ENCODE results near the gene TCEAL3.
"Not testable (repeated sequence)": the region's sequence is repeated elsewhere in the genome, so short reads cannot be mapped to it uniquely, and the experiment has no call there.

Gene TCEAL3

DNA sequence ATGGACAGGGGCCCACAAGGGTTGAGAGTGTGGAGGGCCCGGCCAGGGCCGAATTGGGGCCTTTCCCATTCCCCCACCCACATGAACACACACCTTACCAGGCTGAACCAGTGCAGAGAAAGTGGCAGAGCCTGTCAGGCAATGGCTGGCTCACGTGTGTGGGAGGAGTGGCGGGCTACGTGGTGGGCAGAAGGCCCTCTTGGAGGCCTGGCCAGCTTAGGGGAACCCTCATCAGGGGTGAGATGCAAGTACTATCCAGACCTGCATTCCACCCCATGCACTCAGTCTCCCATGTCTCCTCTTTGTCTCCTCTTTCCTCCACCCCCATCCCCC is 21.5 kb upstream of the TCEAL3 start:
- TF ChIP-seq, protein P1, sequence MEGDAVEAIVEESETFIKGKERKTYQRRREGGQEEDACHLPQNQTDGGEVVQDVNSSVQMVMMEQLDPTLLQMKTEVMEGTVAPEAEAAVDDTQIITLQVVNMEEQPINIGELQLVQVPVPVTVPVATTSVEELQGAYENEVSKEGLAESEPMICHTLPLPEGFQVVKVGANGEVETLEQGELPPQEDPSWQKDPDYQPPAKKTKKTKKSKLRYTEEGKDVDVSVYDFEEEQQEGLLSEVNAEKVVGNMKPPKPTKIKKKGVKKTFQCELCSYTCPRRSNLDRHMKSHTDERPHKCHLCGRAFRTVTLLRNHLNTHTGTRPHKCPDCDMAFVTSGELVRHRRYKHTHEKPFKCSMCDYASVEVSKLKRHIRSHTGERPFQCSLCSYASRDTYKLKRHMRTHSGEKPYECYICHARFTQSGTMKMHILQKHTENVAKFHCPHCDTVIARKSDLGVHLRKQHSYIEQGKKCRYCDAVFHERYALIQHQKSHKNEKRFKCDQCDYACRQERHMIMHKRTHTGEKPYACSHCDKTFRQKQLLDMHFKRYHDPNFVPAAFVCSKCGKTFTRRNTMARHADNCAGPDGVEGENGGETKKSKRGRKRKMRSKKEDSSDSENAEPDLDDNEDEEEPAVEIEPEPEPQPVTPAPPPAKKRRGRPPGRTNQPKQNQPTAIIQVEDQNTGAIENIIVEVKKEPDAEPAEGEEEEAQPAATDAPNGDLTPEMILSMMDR (IDR thresholded peaks at IDR 0.05; ENCODE audit: low read depth, low read length), result no peak
- TF ChIP-seq MYC (IDR thresholded peaks at IDR 0.05; ENCODE audit: low read depth, low read length), result no peak
- TF ChIP-seq POLR2A (IDR thresholded peaks at IDR 0.05; ENCODE audit: extremely low read depth, insufficient read length), result no peak
- TF ChIP-seq, protein P2, sequence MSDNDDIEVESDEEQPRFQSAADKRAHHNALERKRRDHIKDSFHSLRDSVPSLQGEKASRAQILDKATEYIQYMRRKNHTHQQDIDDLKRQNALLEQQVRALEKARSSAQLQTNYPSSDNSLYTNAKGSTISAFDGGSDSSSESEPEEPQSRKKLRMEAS (IDR thresholded peaks at IDR 0.05; ENCODE audit: low read depth, low read length), result no peak
- DNase-seq (ENCODE audit: low read depth), result no peak
- H3K4me3 ChIP-seq (ENCODE audit: low read depth, low read length), result no peak overlapping the region

DNA sequence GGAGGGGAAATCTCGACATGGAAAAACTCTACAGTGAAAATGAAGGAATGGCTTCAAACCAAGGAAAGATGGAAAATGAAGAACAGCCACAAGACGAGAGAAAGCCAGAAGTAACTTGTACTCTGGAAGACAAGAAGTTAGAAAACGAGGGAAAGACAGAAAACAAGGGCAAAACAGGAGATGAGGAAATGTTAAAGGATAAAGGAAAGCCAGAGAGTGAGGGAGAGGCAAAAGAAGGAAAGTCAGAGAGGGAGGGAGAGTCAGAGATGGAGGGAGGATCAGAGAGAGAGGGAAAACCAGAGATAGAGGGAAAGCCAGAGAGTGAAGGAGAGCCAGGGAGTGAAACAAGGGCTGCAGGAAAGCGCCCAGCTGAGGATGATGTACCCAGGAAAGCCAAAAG is 21.1 kb upstream of the TCEAL3 start:
- DNase-seq (ENCODE audit: low read depth), result no peak
- H3K4me3 ChIP-seq (ENCODE audit: low read depth, low read length), result no peak overlapping the region
- TF ChIP-seq POLR2A (IDR thresholded peaks at IDR 0.05; ENCODE audit: extremely low read depth, insufficient read length) (no peak), MYC (IDR thresholded peaks at IDR 0.05; ENCODE audit: low read depth, low read length) (no peak)
- TF ChIP-seq, protein P2 (IDR thresholded peaks at IDR 0.05; ENCODE audit: low read depth, low read length), result no peak
- TF ChIP-seq, protein P1 (IDR thresholded peaks at IDR 0.05; ENCODE audit: low read depth, low read length), result no peak

DNA sequence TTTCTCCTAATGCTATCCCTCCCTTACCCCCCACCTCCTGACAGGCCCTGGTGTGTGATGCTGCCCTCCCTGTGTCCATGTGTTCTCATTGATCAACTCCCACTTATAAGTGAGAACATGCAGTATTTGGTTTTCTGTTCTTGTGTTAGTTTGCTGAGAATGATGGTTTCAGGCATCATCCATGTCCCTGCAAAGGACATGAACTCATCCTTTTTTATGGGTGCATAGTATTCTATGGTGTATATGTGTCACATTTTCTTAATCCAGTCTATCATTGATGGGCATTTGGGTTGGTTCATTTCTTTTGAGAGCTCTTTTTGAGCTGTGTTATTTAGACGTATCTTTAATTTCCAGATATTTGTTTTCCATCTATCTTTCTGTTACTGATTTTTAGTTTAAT is 15.5 kb upstream of the TCEAL3 start:
- H3K4me3 ChIP-seq (ENCODE audit: low read depth, low read length), result not testable (repeated sequence)

DNA sequence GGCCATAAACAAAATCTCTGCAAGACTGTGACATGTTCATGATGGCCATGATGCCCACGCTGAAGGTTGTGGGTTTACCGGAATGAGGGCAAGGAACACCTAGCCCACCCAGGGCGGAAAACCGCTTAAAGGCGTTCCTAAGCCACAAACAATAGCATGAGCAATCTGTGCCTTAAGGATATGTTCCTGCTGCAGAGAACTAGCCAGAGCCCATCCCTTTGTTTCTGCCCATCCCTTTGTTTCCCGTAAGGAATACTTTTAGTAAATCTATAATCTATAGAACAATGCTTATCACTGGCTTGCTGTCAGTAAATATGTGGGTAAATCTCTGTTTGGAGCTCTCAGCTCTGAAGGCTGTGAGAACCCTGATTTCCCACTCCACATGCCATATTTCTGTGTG is 12.6 kb upstream of the TCEAL3 start:
- H3K4me3 ChIP-seq (ENCODE audit: low read depth, low read length); DNase-seq (ENCODE audit: low read depth): not testable (repeated sequence)

More for the DNA sequence above, 15.5 kb upstream of the TCEAL3 start:
- DNase-seq (ENCODE audit: low read depth), result not testable (repeated sequence)

DNA sequence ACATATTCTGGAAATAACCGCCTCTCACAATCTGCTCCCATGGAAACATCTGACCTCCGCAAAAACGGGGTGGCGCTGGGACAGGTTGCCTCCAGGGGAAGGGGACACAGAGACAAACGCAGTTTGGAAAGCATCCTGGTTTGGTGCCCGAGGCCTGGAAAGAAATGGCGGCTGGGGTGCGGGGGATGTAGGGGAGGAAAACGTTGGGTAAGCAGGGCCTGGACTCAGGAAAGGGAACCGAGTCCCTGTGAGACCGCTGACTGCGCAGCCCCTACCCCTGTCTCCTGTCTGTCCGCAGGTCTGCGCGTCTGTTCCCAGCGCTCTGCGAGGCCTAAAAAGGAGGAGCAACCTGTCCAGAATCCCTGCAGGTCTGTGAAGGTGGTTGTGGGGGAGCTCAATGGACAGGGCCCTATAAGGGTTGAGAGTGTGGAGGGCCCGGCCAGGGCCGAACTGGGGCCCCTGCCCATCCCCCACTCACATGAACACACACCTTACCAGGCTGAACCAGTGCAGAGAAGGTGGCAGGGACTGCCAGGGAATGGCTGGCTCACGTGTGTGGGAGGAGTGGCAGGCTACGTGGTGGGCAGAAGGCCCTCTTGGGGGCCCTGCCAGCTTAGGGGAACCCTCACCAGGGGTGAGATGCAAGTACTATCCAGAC is 672 bp downstream of the TCEAL3 start:
- no peak for DNase-seq (ENCODE audit: low read depth)
- H3K4me3 ChIP-seq (ENCODE audit: low read depth, low read length), result no peak overlapping the region
- TF ChIP-seq, protein P1 (IDR thresholded peaks at IDR 0.05; ENCODE audit: low read depth, low read length), result no peak
- no peak for TF ChIP-seq POLR2A (IDR thresholded peaks at IDR 0.05; ENCODE audit: extremely low read depth, insufficient read length)
- TF ChIP-seq, protein P2 (IDR thresholded peaks at IDR 0.05; ENCODE audit: low read depth, low read length), result no peak
- TF ChIP-seq MYC (IDR thresholded peaks at IDR 0.05; ENCODE audit: low read depth, low read length), result no peak

DNA sequence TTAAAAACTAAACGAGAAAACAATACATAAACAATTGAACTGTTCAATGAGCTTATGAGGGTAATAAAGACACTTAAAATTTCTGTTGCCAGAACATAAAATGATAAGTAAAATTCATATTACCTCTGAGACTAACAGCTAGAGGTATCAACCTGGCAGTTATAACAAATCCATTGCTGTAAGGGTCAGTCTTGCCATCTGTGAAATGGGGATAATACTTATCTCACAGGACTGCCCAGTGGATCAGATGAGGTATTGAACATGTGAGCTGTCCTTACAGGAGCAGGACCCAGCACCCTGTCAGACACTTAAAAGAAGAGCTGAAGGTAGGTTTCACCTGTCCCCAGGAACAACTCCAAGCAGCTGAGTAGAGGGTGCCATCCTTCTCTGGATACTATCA is 2.5 kb downstream of the TCEAL3 start:
- no peak for DNase-seq (ENCODE audit: low read depth)
- no peak overlapping the region for H3K4me3 ChIP-seq (ENCODE audit: low read depth, low read length)
- TF ChIP-seq, protein P1 (IDR thresholded peaks at IDR 0.05; ENCODE audit: low read depth, low read length), result no peak
- TF ChIP-seq POLR2A (IDR thresholded peaks at IDR 0.05; ENCODE audit: extremely low read depth, insufficient read length) (no peak), MYC (IDR thresholded peaks at IDR 0.05; ENCODE audit: low read depth, low read length) (no peak)
- TF ChIP-seq, protein P2 (IDR thresholded peaks at IDR 0.05; ENCODE audit: low read depth, low read length), result no peak

DNA sequence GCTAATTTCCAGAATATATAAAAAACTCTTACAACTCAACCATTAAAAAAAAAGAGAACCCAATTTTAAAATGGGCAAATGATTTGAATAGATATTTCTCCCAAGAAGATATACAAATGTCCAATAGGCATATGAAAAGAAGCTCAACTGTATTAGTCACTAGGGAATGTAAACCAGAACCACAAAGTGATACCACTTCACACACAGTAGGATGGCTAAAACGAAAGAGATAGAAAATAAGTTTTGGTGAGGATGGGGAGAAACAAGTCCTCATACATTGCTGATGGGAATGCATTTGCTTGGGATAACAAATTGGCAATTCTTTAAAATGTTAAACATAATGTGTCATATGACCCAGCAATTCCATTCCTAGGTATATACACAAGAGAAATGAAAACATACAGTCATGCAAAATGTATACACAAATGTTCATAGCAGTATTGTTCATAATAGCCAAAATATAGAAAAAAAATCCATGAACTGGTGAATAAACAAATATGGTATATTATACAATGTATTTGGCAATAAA is 5.7 kb downstream of the TCEAL3 start:
- H3K4me3 ChIP-seq (ENCODE audit: low read depth, low read length), result no peak overlapping the region
- no peak for DNase-seq (ENCODE audit: low read depth)
- no peak for TF ChIP-seq MYC (IDR thresholded peaks at IDR 0.05; ENCODE audit: low read depth, low read length)
- TF ChIP-seq, protein P1 (IDR thresholded peaks at IDR 0.05; ENCODE audit: low read depth, low read length), result no peak
- TF ChIP-seq, protein P2 (IDR thresholded peaks at IDR 0.05; ENCODE audit: low read depth, low read length), result no peak
- TF ChIP-seq POLR2A (IDR thresholded peaks at IDR 0.05; ENCODE audit: extremely low read depth, insufficient read length), result no peak

Measured in NB4 (cell line).